Measurements from ENCODE around the gene ME3. TPM values are rescaled to one million over a fixed set of nuclear protein-coding genes. Genes with fewer than 3 reads are reported as not detected.

Gene ME3
- total RNA-seq, 1 experiment from 2014 or later: 0.30 TPM

GRCh38 chr11:86574493-86575207 lies 97.8 kb downstream of the ME3 start:
- intact Hi-C loops (cut with micrococcal nuclease): loop anchor here (5.0 to 10.0 kb wide), 3 partner anchors 50 to 977 kb away; no protein-coding TSS in a partner anchor
- ChIA-PET POLR2A (no interaction called here), RAD21 (ENCODE audit: low non-redundant PET in 1 of 2, low total read pairs in 2 of 2, uncharacterized antibody in 2 of 2, unreplicated experiment in 2 of 2) (no interaction called here), CTCF (interaction anchor here (0.9 to 1.1 kb wide), 2 partner anchors 34 to 117 kb away, joined by 3 read pairs; no protein-coding TSS in a partner anchor)
- Histone ChIP-seq H4K20me1 (ENCODE audit: insufficient read depth) (no peaks in the 10 kb centered on the region), H3K9ac (ENCODE audit: low read length) (no peak overlapping the region), H3K79me2 (ENCODE audit: insufficient read depth, low read length) (no peaks in the 10 kb centered on the region), H2AFZ (ENCODE audit: low read depth, low read length, poor library complexity, severe bottlenecking) (no peak overlapping the region), H3K9me3 (ENCODE audit: control insufficient read depth in 1 of 2, insufficient read depth in 1 of 2, low read depth in 1 of 2, low read length in 2 of 2) (no peaks in the 10 kb centered on the region), H3K9me2 (ENCODE audit: insufficient read depth) (no peaks in the 10 kb centered on the region), H3K36me3 (ENCODE audit: control insufficient read depth in 1 of 2, insufficient read depth in 2 of 2, low read length in 2 of 2) (no peaks in the 10 kb centered on the region), H3K4me2 (ENCODE audit: low read length) (no peak overlapping the region), H3K27ac (ENCODE audit: low read depth, low read length) (no peak overlapping the region), H3K4me3 (replicated peaks in 1 of 2; ENCODE audit: low read depth in 1 of 2, low read length in 2 of 2) (no peak overlapping the region), H3K27me3 (ENCODE audit: insufficient read depth, low read length) (no peaks in the 10 kb centered on the region; the same call in 1 of the 2 replicates), H3K4me1 (ENCODE audit: control insufficient read depth in 1 of 2, insufficient read depth in 2 of 2, low read length in 2 of 2) (peaks cover 21 to 44% of the 10 kb centered on the region in 2 experiments)
- TF ChIP-seq CTCF (IDR thresholded peaks at IDR 0.05 in 2 of 3, conservative IDR thresholded peaks at IDR 0.05 in 1 of 3; ENCODE audit: borderline replicate concordance in 1 of 3, insufficient read depth in 1 of 3, low read depth in 2 of 3, low read length in 2 of 3): no peak
- no peak for TF ChIP-seq EZH2phosphoT487 (IDR thresholded peaks at IDR 0.05; ENCODE audit: borderline replicate concordance)
- no peak for TF ChIP-seq SP1 (IDR thresholded peaks at IDR 0.05; ENCODE audit: low read depth)
- no peak for TF ChIP-seq ZNF274 (IDR thresholded peaks at IDR 0.05; ENCODE audit: low read depth, low read length)
- no peak for TF ChIP-seq REST (IDR thresholded peaks at IDR 0.05; ENCODE audit: low read depth)
- no peak for TF ChIP-seq FOSL1 (IDR thresholded peaks at IDR 0.05; ENCODE audit: low read depth)
- TF ChIP-seq ZFX (IDR thresholded peaks at IDR 0.05): no peak
- no peak for TF ChIP-seq CEBPB (IDR thresholded peaks at IDR 0.05; ENCODE audit: low read depth)
- no peak for TF ChIP-seq EGR1 (IDR thresholded peaks at IDR 0.05; ENCODE audit: low read depth)
- no peak for TF ChIP-seq POLR2A (IDR thresholded peaks at IDR 0.05; ENCODE audit: borderline replicate concordance, extremely low read depth, insufficient read depth, insufficient read length)
- no peak for TF ChIP-seq ELF1 (IDR thresholded peaks at IDR 0.05; ENCODE audit: borderline replicate concordance, low read depth)
- no peak for TF ChIP-seq RAD21 (IDR thresholded peaks at IDR 0.05; ENCODE audit: low read depth)
- TF ChIP-seq, protein P1, sequence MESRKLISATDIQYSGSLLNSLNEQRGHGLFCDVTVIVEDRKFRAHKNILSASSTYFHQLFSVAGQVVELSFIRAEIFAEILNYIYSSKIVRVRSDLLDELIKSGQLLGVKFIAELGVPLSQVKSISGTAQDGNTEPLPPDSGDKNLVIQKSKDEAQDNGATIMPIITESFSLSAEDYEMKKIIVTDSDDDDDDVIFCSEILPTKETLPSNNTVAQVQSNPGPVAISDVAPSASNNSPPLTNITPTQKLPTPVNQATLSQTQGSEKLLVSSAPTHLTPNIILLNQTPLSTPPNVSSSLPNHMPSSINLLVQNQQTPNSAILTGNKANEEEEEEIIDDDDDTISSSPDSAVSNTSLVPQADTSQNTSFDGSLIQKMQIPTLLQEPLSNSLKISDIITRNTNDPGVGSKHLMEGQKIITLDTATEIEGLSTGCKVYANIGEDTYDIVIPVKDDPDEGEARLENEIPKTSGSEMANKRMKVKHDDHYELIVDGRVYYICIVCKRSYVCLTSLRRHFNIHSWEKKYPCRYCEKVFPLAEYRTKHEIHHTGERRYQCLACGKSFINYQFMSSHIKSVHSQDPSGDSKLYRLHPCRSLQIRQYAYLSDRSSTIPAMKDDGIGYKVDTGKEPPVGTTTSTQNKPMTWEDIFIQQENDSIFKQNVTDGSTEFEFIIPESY (IDR thresholded peaks at IDR 0.05; ENCODE audit: extremely low read depth, insufficient replicate concordance, low read length): no peak
- TF ChIP-seq, protein P2, sequence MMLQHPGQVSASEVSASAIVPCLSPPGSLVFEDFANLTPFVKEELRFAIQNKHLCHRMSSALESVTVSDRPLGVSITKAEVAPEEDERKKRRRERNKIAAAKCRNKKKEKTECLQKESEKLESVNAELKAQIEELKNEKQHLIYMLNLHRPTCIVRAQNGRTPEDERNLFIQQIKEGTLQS (IDR thresholded peaks at IDR 0.05): no peak
- TF ChIP-seq POLR2AphosphoS5 (IDR thresholded peaks at IDR 0.05; ENCODE audit: low read depth, low read length): no peak
- no peak for TF ChIP-seq EZH2 (IDR thresholded peaks at IDR 0.05)
- no peak for TF ChIP-seq SRF (IDR thresholded peaks at IDR 0.05; ENCODE audit: low read depth)
- no peak for TF ChIP-seq TCF7L2 (IDR thresholded peaks at IDR 0.05; ENCODE audit: borderline replicate concordance, extremely low read depth, insufficient read depth, insufficient read length)
- TF ChIP-seq MAX (IDR thresholded peaks at IDR 0.05): no peak
- TF ChIP-seq CBX3 (IDR thresholded peaks at IDR 0.05; ENCODE audit: low read depth): no peak
- no peak for ATAC-seq
- no TSS peak for BruUV-seq (replicated peaks)
- no peak for DNase-seq (ENCODE audit: low read depth, low spot score)

Measured in HCT116 (cell line).